GM12874 (cell line): ENCODE data around the gene CNIH1.

ENCODE experiments used
- CTCF ChIP-seq: IDR thresholded peaks from 2 replicates; pipeline ENCODE4 v1.5.1; 2011; ENCODE audit warnings: low read depth, mild to moderate bottlenecking, control low read depth, low read length, moderate library complexity; ENCODE audit not compliant: insufficient read depth

CNIH1 gene

GRCh38 chr14:54411371-54411770 lies 29.8 kb downstream of the CNIH1 start:
- TF ChIP-seq CTCF = no peak

GRCh38 chr14:54410215-54410614 lies 31.0 kb downstream of the CNIH1 start:
- no peak for TF ChIP-seq CTCF

- TF ChIP-seq CTCF = no peak
Observed at GRCh38 chr14:54399560-54399959, 41.6 kb downstream of the CNIH1 start.

- peak; percentile 24; the same call in 1 of the 2 replicates for TF ChIP-seq CTCF
Observed at GRCh38 chr14:54396493-54397335, 44.5 kb downstream of the CNIH1 start, which contains the start of gene CDKN3. Gene CDKN3, plus strand, starts transcription at chr14:54397007. Its CDS starts 62 bp downstream, at chr14:54397069.

GRCh38 chr14:54396183-54396492 lies 45.0 kb downstream of the CNIH1 start:
- TF ChIP-seq CTCF = no peak

GRCh38 chr14:54395716-54396115 lies 45.5 kb downstream of the CNIH1 start:
- no peak for TF ChIP-seq CTCF

GRCh38 chr14:54395284-54395683 lies 45.9 kb downstream of the CNIH1 start:
- TF ChIP-seq CTCF = no peak
